CD4-positive, alpha-beta T cell (primary cell): ENCODE data around the gene SLX4. TPM values are rescaled to one million over a fixed set of nuclear protein-coding genes. Genes with fewer than 3 reads are reported as not detected.

Experiments used
- ATAC-seq: fragments of 200-7000 bp; cut with Tn5 transposase; one replicate; pipeline ENCODE4 v1.10.0; 2022; ENCODE audit warnings: mild to moderate bottlenecking; ENCODE audit not compliant: poor library complexity
- CTCF ChIA-PET: fragments of 350-600 bp; sonication (Branson Sonifier 250); formaldehyde crosslinking; loops from one replicate; lab custom pipeline; 2021; ENCODE audit warnings: antibody characterized with exemption, inconsistent platforms; lab: Charles Lee
- POLR2A ChIA-PET: fragments of 350-600 bp; sonication (Branson Sonifier 250); formaldehyde crosslinking; loops from one replicate; lab custom pipeline; 2021; ENCODE audit warnings: antibody characterized with exemption, inconsistent platforms; lab: Charles Lee
- DNase-seq, 14 experiments: peaks; one replicate each; pipeline ENCODE4 v3.0.0-alpha.2; 2013 to 2020; ENCODE audit warnings: mixed read lengths in 2 of 14
- H3K27ac ChIP-seq, 2 donors: one replicate each; pipeline versions ENCODE4 v1.5.1 to v1.7.0; 2013; ENCODE audit warnings: low read length in 2 of 2, low read depth in 1 of 2, mild to moderate bottlenecking in 1 of 2
- H3K27me3 ChIP-seq, 2 experiments: 1 replicate in 1 of 2; 2 replicates in 1 of 2; pipeline versions ENCODE4 v1.6.1 to v1.7.0; 2013; ENCODE audit warnings: low read length in 2 of 2, control low read depth in 1 of 2, mild to moderate bottlenecking in 1 of 2, moderate library complexity in 1 of 2; ENCODE audit not compliant: insufficient read depth in 2 of 2, control insufficient read depth in 1 of 2
- H3K36me3 ChIP-seq: one replicate; pipeline ENCODE4 v1.6.1; 2013; ENCODE audit warnings: low read length, control low read depth; ENCODE audit not compliant: insufficient read depth
- H3K4me1 ChIP-seq: one replicate; pipeline ENCODE4 v1.6.1; 2013; ENCODE audit warnings: low read length, control low read depth; ENCODE audit not compliant: insufficient read depth
- H3K4me3 ChIP-seq: one replicate; pipeline ENCODE4 v1.5.1; 2013; ENCODE audit warnings: mild to moderate bottlenecking, low read length, moderate library complexity
- H3K9me3 ChIP-seq, 2 experiments: 1 replicate in 1 of 2; 2 replicates in 1 of 2; pipeline versions ENCODE4 v1.6.1 to v1.7.0; 2013; ENCODE audit warnings: low read length in 2 of 2, mild to moderate bottlenecking in 2 of 2, control low read depth in 1 of 2, moderate library complexity in 1 of 2; ENCODE audit not compliant: control insufficient read depth in 1 of 2, insufficient read depth in 1 of 2
- H3K27ac Mint-ChIP-seq: one replicate; pipeline ENCODE4 v1.8.0; 2020; ENCODE audit warnings: mixed read lengths
- H3K27me3 Mint-ChIP-seq: one replicate; pipeline ENCODE4 v1.8.0; 2021; ENCODE audit warnings: mixed read lengths
- H3K36me3 Mint-ChIP-seq: one replicate; pipeline ENCODE4 v1.8.0; 2021; ENCODE audit warnings: low read depth, mixed read lengths
- H3K4me1 Mint-ChIP-seq: one replicate; pipeline ENCODE4 v1.8.0; 2021; ENCODE audit warnings: low read depth, mixed read lengths
- H3K4me3 Mint-ChIP-seq: one replicate; pipeline ENCODE4 v1.8.0; 2020; ENCODE audit warnings: mild to moderate bottlenecking, mixed read lengths
- H3K9me3 Mint-ChIP-seq: one replicate; pipeline ENCODE4 v1.8.0; 2020; ENCODE audit warnings: mixed read lengths
- intact Hi-C, 2 experiments: fragments of 100-400 bp; cut with DNase I in 1 of 2; cut with micrococcal nuclease in 1 of 2; formaldehyde crosslinking; loops; one replicate each; pipeline versions ENCODE4 v1.15.1 to v1.9.0; 2023 to 2025; cut with DNase I, micrococcal nuclease
- total RNA-seq, 174 experiments: library from RNA in 2 of 174; stranded (reverse) in 2 of 174; gene quantifications; one replicate each; pipeline ENCODE4 v1.2.3 and lab custom pipeline; 2021 to 2026
- TF ChIP-seq, protein P1 (sequence below): fragments of 200-600 bp; IDR thresholded peaks from one replicate; pipeline ENCODE4 v1.8.0; 2022; ENCODE audit warnings: antibody characterized with exemption, mild to moderate bottlenecking

Gene SLX4
- total RNA-seq, 2 experiments from 2014 or later, result 5.1 to 5.2 TPM

GRCh38 chr16:3561626-3562025, 49.8 kb downstream of the SLX4 start:
- Histone ChIP-seq H3K4me3 (no peak overlapping the region), H3K36me3 (peaks cover 88% of the 10 kb centered on the region), H3K4me1 (no peaks in the 10 kb centered on the region), H3K9me3 (no peaks in the 10 kb centered on the region), H3K27ac (no peak overlapping the region), H3K27me3 (no peaks in the 10 kb centered on the region)
- Mint-ChIP-seq H3K36me3 (peaks cover 76% of the 10 kb centered on the region), H3K27ac (no peak overlapping the region), H3K4me3 (no peak overlapping the region), H3K27me3 (no peaks in the 10 kb centered on the region), H3K4me1 (no peaks in the 10 kb centered on the region), H3K9me3 (no peaks in the 10 kb centered on the region)
- intact Hi-C loops, result loop anchor here in 1 of 2 experiments (5.0 kb wide), 1 partner anchor 46 kb away; no protein-coding TSS in a partner anchor
- TF ChIP-seq, protein P1, sequence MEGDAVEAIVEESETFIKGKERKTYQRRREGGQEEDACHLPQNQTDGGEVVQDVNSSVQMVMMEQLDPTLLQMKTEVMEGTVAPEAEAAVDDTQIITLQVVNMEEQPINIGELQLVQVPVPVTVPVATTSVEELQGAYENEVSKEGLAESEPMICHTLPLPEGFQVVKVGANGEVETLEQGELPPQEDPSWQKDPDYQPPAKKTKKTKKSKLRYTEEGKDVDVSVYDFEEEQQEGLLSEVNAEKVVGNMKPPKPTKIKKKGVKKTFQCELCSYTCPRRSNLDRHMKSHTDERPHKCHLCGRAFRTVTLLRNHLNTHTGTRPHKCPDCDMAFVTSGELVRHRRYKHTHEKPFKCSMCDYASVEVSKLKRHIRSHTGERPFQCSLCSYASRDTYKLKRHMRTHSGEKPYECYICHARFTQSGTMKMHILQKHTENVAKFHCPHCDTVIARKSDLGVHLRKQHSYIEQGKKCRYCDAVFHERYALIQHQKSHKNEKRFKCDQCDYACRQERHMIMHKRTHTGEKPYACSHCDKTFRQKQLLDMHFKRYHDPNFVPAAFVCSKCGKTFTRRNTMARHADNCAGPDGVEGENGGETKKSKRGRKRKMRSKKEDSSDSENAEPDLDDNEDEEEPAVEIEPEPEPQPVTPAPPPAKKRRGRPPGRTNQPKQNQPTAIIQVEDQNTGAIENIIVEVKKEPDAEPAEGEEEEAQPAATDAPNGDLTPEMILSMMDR, result no peak
- ChIA-PET CTCF (no interaction called here), POLR2A (no interaction called here)
- DNase-seq, result no peak
- no peak for ATAC-seq

DNA sequence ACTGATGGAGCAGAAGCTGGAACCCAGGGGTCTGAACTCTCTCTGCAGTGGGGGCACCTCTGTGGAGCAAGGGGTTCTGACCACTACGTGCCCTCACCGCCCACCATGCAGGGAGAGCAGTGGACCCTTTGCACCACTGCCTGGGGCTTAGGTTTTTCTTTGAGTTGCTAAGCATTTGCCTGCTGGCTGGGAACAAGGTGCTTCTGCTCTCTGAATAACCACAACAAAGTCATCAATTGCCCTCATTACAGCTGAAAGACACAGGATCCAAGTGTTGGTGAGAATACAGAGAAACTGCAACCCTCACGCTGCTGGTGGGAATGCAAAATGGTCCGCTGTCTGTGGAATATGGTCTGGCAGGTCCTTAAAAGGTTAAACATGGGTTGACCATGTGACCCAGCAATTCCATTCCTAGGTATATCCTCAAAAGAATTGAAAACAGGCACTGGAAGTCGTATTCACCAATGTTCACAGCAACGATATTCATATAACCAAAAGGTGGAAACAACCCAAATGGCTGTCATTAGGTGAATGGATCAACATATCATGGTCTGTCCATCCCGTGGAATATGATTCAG, 57.0 kb downstream of the SLX4 start:
- Histone ChIP-seq H3K36me3 (peaks cover 96% of the 10 kb centered on the region), H3K4me3 (no peak overlapping the region), H3K9me3 (no peaks in the 10 kb centered on the region), H3K27me3 (no peaks in the 10 kb centered on the region), H3K27ac (peak overlapping the region in 1 of 2 donors; percentile 15), H3K4me1 (peaks cover 11% of the 10 kb centered on the region)
- peak overlapping the region; percentile 30 for H3K27ac Mint-ChIP-seq
- POLR2A ChIA-PET, result interaction anchor here (1.1 kb wide), 1 partner anchor 45 kb away, joined by 4 read pairs; no protein-coding TSS in a partner anchor
- no peaks in the 10 kb centered on the region for H3K9me3 Mint-ChIP-seq
- CTCF ChIA-PET, result no interaction called here
- ATAC-seq (no peak), DNase-seq (no peak)
- TF ChIP-seq, protein P1, result no peak
- peaks cover 83% of the 10 kb centered on the region for H3K36me3 Mint-ChIP-seq
- no peak overlapping the region for H3K4me3 Mint-ChIP-seq
- intact Hi-C loops, result no loop called here
- peaks cover 5% of the 10 kb centered on the region for H3K4me1 Mint-ChIP-seq
- H3K27me3 Mint-ChIP-seq, result no peaks in the 10 kb centered on the region

DNA sequence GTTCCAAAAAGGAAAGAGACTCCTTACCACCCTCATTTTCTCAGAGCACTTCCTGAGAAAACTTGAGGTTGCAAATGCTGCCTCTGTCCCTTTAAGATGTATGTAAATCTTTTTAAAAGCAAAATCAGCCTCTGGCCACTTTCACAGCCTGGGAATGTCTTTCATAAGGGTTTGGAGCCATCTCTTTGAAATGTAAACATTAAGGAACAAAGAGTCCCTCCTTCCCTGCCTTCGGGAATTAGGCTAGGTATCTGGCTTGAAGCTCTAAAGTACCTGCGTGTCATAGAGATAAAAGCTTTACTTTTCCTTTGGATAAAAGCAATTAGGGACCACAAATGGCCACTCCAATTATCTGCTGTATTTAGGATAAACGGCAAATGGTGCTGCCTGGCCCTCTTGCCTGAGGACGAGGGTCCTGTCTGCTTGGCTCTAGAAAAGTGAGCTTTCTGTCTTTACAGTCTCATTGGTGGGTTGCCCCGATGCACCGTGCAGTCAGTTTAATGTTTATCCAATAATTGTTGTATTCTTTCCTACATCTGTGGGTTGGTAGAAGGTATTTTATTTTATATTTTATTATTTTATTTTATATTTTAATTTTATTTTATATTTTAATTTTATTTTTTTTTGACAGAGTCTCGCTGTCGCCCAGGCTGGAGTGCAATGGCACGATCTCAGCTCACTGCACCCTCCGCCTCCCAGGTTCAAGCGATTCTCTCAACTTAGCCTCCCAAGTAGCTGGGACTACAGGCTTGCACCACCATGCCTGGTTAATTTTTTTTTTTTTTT, 58.1 kb downstream of the SLX4 start:
- DNase-seq, result no peak
- H3K9me3 Mint-ChIP-seq, result no peaks in the 10 kb centered on the region
- Histone ChIP-seq H3K9me3 (no peaks in the 10 kb centered on the region), H3K36me3 (peaks cover 97% of the 10 kb centered on the region), H3K4me1 (peaks cover 11% of the 10 kb centered on the region), H3K27me3 (no peaks in the 10 kb centered on the region), H3K27ac (no peak overlapping the region), H3K4me3 (no peak overlapping the region)
- H3K4me3 Mint-ChIP-seq, result no peak overlapping the region
- peaks cover 83% of the 10 kb centered on the region for H3K36me3 Mint-ChIP-seq
- ChIA-PET CTCF (no interaction called here), POLR2A (no interaction called here)
- no peak overlapping the region for H3K27ac Mint-ChIP-seq
- ATAC-seq, result no peak
- no peaks in the 10 kb centered on the region for H3K27me3 Mint-ChIP-seq
- intact Hi-C loops, result no loop called here
- peaks cover 5% of the 10 kb centered on the region for H3K4me1 Mint-ChIP-seq
- TF ChIP-seq, protein P1, result no peak
